K562 (cell line): ENCODE results near the gene KLRF1. TPM values are rescaled to one million over a fixed set of nuclear protein-coding genes. Genes with fewer than 3 reads are reported as not detected.

Experiments
- CTCF ChIP-seq, 3 experiments: IDR thresholded peaks in 2 of 3; conservative IDR thresholded peaks in 1 of 3; 2 replicates each; pipeline ENCODE4 v1.5.1; 2011 to 2012; ENCODE audit warnings: low read length in 3 of 3, mild to moderate bottlenecking in 3 of 3, control low read depth in 2 of 3, improper control_type of control experiment in 1 of 3, inconsistent platforms in 1 of 3, low read depth in 1 of 3, mixed read lengths in 1 of 3, moderate library complexity in 1 of 3; ENCODE audit not compliant: insufficient read depth in 2 of 3
- FOXA3 ChIP-seq, 2 experiments: fragments of 450-650 bp in 1 of 2; sonication (generic) in 1 of 2; formaldehyde crosslinking; IDR thresholded peaks in 1 of 2; conservative IDR thresholded peaks in 1 of 2; 2 replicates each; pipeline versions ENCODE4 v1.4.0 to v1.8.0; 2020 to 2022; ENCODE audit warnings: mild to moderate bottlenecking in 2 of 2, missing genetic modification reagents in 1 of 2
- MAZ ChIP-seq, 2 experiments: fragments of 450-650 bp in 1 of 2; sonication (generic) in 1 of 2; formaldehyde crosslinking; IDR thresholded peaks in 1 of 2; conservative IDR thresholded peaks in 1 of 2; 2 replicates each; pipeline versions ENCODE4 v1.4.0 to v1.5.0; 2020; ENCODE audit warnings: mild to moderate bottlenecking in 1 of 2, missing genetic modification reagents in 1 of 2
- RAD21 ChIP-seq, 2 experiments: fragments of 250-450 bp in 1 of 2; fragments of 450-650 bp in 1 of 2; sonication (Bioruptor Pico) in 1 of 2; formaldehyde crosslinking in 1 of 2; IDR thresholded peaks in 1 of 2; conservative IDR thresholded peaks in 1 of 2; 2 replicates each; pipeline versions ENCODE4 v1.4.0 to v1.8.0; 2020 to 2022; ENCODE audit warnings: mild to moderate bottlenecking in 2 of 2, moderate library complexity in 1 of 2
- RCOR1 ChIP-seq, 2 experiments: IDR thresholded peaks; 2 replicates each; pipeline ENCODE4 v1.6.1; 2012; ENCODE audit warnings: low read depth in 2 of 2, low read length in 2 of 2, borderline replicate concordance in 1 of 2, improper control_type of control experiment in 1 of 2
- SNRNP70 ChIP-seq: fragments of 200-400 bp; formaldehyde crosslinking; optimal IDR thresholded peaks from 2 replicates; pipeline ENCODE3; 2017; ENCODE audit warnings: low read depth, low read length
- SOX6 ChIP-seq: fragments of 450-650 bp; IDR thresholded peaks from 2 replicates; pipeline ENCODE4 v1.6.1; 2014; ENCODE audit warnings: mild to moderate bottlenecking
- TBP ChIP-seq: optimal IDR thresholded peaks from 2 replicates; pipeline ENCODE3; 2011; ENCODE audit warnings: low read depth, low read length, improper control_type of control experiment
- TSC22D4 ChIP-seq: fragments of 450-650 bp; IDR thresholded peaks from 2 replicates; pipeline ENCODE4 v1.6.1; 2016; ENCODE audit warnings: missing genetic modification characterization, missing biosample characterization, control low read depth
- ZFPM2 ChIP-seq: fragments of 250-450 bp; sonication (Bioruptor Pico); IDR thresholded peaks from 2 replicates; pipeline ENCODE4 v1.5.1; 2022; ENCODE audit warnings: mild to moderate bottlenecking
- ZFX ChIP-seq: sonication (generic); formaldehyde crosslinking; IDR thresholded peaks from 2 replicates; pipeline ENCODE4 v1.8.0; 2022; ENCODE audit warnings: mild to moderate bottlenecking, missing genetic modification reagents, moderate library complexity
- ZNF780A ChIP-seq: fragments of 250-450 bp; sonication (Bioruptor Pico); IDR thresholded peaks from 2 replicates; pipeline ENCODE4 v1.5.0; 2021; ENCODE audit warnings: mild to moderate bottlenecking
- polyA plus RNA-seq, 8 experiments: library from polyadenylated mRNA; depleted of rRNA in 4 of 8; stranded (reverse) in 5 of 8; unstranded in 3 of 8; fragments of >200 nt; fragmentation: Nextera tagmentation in 2 of 8; fragmentation: Illumina TruSeq in 1 of 8; extraction: Ambion mirVana in 2 of 8; extraction: Trizol in 1 of 8; gene quantifications; 2 replicates each; pipeline versions ENCODE4 v1.2.1 to v1.2.3, GENCODE V29; 2011 to 2014; ENCODE audit warnings: inconsistent platforms in 1 of 8, missing spikeins in 1 of 8
- total RNA-seq, 7 experiments: library from RNA; depleted of rRNA in 6 of 7; stranded (reverse); fragments of >200 nt in 6 of 7; fragmentation: Illumina TruSeq in 2 of 7; extraction: Trizol in 2 of 7; gene quantifications; 2 replicates each; pipeline versions ENCODE4 v1.2.1 to v1.2.3, GENCODE V29; 2011 to 2021; ENCODE audit warnings: low replicate concordance in 1 of 7
- TF ChIP-seq, protein P1 (sequence below), 2 experiments: fragments of 450-650 bp; formaldehyde crosslinking in 1 of 2; IDR thresholded peaks; 2 replicates each; pipeline versions ENCODE4 v1.4.0 to v1.6.1; 2014 to 2020; ENCODE audit warnings: mild to moderate bottlenecking in 2 of 2, borderline replicate concordance in 1 of 2, low read depth in 1 of 2
- TF ChIP-seq, protein P2 (sequence below): IDR thresholded peaks from 2 replicates; pipeline ENCODE4 v1.6.1; 2014; ENCODE audit warnings: antibody characterized with exemption

The KLRF1 gene
- total and polyA plus RNA-seq, 9 of the 15 experiments (the other 6 are each of a cell fraction or from before 2014, with no cell fraction given): 0.48 to 1.8 (median 1.1) TPM

- TF ChIP-seq CTCF (IDR thresholded peaks at IDR 0.05 in 2 of 3, conservative IDR thresholded peaks at IDR 0.05 in 1 of 3; ENCODE audit: insufficient read depth in 2 of 3, low read depth in 1 of 3, low read length in 3 of 3): peak; percentile 79 to 86 (median 85)
- TF ChIP-seq SOX6: 0 out of 2 replicates have a peak, but pooled peaks have one; percentile 31
- 0 out of 2 replicates have a peak, but pooled peaks have one; percentile 19 for TF ChIP-seq ZFX (CRISPR knock-in tag)
- no peak for TF ChIP-seq FOXA3 (CRISPR knock-in tag; conservative IDR thresholded peaks at IDR 0.05 in 1 of 2, IDR thresholded peaks at IDR 0.05 in 1 of 2)
- no peak for TF ChIP-seq TBP
- 0 out of 4 replicates have a peak, but pooled peaks of 1 of the 2 experiments have one; percentile 32 for TF ChIP-seq RCOR1 (IDR thresholded peaks at IDR 0.05; ENCODE audit: borderline replicate concordance in 1 of 2, low read depth in 2 of 2, low read length in 2 of 2)
- no peak for TF ChIP-seq TSC22D4
- TF ChIP-seq, protein P1, sequence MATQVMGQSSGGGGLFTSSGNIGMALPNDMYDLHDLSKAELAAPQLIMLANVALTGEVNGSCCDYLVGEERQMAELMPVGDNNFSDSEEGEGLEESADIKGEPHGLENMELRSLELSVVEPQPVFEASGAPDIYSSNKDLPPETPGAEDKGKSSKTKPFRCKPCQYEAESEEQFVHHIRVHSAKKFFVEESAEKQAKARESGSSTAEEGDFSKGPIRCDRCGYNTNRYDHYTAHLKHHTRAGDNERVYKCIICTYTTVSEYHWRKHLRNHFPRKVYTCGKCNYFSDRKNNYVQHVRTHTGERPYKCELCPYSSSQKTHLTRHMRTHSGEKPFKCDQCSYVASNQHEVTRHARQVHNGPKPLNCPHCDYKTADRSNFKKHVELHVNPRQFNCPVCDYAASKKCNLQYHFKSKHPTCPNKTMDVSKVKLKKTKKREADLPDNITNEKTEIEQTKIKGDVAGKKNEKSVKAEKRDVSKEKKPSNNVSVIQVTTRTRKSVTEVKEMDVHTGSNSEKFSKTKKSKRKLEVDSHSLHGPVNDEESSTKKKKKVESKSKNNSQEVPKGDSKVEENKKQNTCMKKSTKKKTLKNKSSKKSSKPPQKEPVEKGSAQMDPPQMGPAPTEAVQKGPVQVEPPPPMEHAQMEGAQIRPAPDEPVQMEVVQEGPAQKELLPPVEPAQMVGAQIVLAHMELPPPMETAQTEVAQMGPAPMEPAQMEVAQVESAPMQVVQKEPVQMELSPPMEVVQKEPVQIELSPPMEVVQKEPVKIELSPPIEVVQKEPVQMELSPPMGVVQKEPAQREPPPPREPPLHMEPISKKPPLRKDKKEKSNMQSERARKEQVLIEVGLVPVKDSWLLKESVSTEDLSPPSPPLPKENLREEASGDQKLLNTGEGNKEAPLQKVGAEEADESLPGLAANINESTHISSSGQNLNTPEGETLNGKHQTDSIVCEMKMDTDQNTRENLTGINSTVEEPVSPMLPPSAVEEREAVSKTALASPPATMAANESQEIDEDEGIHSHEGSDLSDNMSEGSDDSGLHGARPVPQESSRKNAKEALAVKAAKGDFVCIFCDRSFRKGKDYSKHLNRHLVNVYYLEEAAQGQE (IDR thresholded peaks at IDR 0.05; ENCODE audit: borderline replicate concordance): peak; percentile 89
- TF ChIP-seq, protein P1 (CRISPR knock-in tag; IDR thresholded peaks at IDR 0.05; ENCODE audit: low read depth): no peak
- no peak for TF ChIP-seq ZNF780A (CRISPR knock-in tag)
- peak in 1 of 2 experiments; percentile 37; a peak in 1 of 4 replicates for TF ChIP-seq MAZ (CRISPR knock-in tag; conservative IDR thresholded peaks at IDR 0.05 in 1 of 2, IDR thresholded peaks at IDR 0.05 in 1 of 2)
- peak; percentile 93 to 98 for TF ChIP-seq RAD21 (CRISPR knock-in tag; conservative IDR thresholded peaks at IDR 0.05 in 1 of 2, IDR thresholded peaks at IDR 0.05 in 1 of 2)
- TF ChIP-seq, protein P2, sequence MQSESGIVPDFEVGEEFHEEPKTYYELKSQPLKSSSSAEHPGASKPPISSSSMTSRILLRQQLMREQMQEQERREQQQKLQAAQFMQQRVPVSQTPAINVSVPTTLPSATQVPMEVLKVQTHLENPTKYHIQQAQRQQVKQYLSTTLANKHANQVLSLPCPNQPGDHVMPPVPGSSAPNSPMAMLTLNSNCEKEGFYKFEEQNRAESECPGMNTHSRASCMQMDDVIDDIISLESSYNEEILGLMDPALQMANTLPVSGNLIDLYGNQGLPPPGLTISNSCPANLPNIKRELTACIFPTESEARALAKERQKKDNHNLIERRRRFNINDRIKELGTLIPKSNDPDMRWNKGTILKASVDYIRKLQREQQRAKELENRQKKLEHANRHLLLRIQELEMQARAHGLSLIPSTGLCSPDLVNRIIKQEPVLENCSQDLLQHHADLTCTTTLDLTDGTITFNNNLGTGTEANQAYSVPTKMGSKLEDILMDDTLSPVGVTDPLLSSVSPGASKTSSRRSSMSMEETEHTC: no peak
- TF ChIP-seq SNRNP70: no peak
- no peak for TF ChIP-seq ZFPM2 (CRISPR knock-in tag)
Measured at GRCh38 chr12:9797722-9798619, 29.3 kb upstream of the KLRF1 start (continued).
